GM18861 (cell line): Measurements from ENCODE around the gene SLC25A25.
A peak's percentile ranks its signal among the peaks of the same experiment; 100 is the strongest.
"Not testable (repeated sequence)": the region's sequence is repeated elsewhere in the genome, so short reads cannot be mapped to it uniquely, and the experiment has no call there.

Source experiments
- ATAC-seq: cut with Tn5 transposase; IDR thresholded peaks from one replicate; pipeline ENCODE4 v1.9.1; 2021; ENCODE audit not compliant: unreplicated experiment

SLC25A25 gene

DNA sequence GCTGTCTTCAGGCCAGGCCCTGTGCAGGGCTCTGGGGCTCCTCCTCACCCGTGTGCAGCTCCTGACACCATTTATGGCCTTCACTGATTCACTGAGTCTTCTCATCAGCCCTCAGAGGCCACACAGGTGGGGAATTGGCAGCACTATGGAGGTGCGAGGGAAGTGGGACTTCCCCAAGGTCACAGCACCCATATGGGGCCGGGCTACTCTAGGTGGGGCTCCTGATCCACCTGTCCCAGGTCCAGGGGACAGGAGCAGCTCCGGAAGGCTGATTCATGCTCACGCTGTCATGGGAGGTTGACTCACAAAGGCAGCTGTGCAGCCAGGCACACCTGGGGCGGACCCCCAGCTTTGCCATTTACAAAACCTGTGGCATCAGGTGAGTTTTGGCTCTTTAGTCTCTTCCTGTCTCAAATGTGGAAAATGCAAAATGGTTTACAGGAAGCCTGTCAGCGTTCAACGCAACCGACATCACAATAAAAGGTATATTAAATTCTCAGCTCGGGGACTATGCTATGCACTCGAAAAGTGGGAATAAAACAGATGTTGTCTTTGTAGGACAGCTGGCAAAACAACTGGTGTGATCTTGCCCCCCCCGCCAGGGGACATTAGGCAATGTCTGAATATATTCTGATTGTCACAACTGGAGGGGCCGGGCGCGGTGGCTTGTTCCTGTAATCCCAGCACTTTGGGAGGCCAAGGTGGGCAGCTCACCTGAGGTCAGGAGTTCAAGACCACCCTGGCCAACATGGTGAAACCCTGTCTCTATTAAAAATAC is 15.9 kb upstream of the SLC25A25 start:
- no peak for ATAC-seq

- ATAC-seq: no peak
Observed at GRCh38 chr9:128053560-128053959, 14.5 kb upstream of the SLC25A25 start.

- no peak for ATAC-seq
Observed at GRCh38 chr9:128054087-128054486, 13.9 kb upstream of the SLC25A25 start.

DNA sequence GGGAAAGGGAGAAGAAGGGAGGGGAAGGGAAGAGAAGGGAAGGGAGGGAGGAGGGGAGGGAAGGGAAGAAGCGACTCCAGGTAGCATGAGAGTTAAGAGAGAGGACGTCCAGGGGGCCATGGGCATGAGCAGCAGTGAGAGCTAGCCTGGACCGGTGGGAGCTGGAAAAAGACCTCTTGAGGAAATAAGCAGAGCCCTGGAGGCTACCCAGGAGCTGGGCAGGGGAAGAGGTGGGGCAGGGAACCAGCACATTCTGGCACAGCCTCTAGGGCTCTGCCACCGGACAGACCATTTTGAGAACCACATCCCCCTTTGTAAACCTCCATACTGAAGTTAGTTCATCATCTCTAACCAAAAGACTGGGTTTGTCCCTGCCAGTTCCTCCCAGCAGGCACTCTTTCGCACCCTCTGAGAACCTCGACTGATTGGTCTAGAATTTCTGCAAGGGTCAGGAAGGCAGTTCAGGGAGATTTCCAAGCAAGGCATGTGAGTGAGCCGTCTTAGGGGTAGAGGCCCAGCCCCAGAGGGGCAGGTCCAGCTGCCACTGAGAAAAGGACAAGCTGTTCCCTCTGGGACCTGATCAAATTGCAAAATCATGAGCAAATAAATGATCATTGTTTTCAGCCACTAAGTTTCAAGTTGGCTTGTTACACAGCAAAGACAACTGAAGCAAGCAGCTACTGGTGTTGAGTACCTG is 12.5 kb upstream of the SLC25A25 start:
- no peak for ATAC-seq

DNA sequence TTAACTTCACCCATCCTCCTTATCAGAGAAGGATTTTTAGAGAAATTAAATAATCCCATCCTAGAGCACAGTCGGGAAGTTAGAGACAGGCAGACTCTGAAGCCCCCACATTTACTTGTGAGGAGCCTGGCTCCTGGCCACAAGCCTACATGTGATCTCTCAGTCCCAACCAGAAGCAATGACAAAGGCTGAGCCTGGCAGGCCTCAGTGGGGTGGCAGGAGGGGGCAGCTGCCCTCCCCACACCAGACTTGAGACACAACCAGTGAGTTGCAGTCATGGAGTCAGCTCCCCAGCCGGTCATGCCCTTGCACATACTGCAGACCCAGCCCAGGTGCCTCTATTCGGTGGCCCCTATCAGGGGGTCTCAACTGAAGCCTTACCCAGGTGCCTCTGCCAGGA is 11.9 kb upstream of the SLC25A25 start:
- ATAC-seq: no peak

GRCh38 chr9:128056887-128057723 is 10.9 kb upstream of the SLC25A25 start:
- ATAC-seq: no peak

- no peak for ATAC-seq
Observed at GRCh38 chr9:128057724-128058409, 10.2 kb upstream of the SLC25A25 start.

DNA sequence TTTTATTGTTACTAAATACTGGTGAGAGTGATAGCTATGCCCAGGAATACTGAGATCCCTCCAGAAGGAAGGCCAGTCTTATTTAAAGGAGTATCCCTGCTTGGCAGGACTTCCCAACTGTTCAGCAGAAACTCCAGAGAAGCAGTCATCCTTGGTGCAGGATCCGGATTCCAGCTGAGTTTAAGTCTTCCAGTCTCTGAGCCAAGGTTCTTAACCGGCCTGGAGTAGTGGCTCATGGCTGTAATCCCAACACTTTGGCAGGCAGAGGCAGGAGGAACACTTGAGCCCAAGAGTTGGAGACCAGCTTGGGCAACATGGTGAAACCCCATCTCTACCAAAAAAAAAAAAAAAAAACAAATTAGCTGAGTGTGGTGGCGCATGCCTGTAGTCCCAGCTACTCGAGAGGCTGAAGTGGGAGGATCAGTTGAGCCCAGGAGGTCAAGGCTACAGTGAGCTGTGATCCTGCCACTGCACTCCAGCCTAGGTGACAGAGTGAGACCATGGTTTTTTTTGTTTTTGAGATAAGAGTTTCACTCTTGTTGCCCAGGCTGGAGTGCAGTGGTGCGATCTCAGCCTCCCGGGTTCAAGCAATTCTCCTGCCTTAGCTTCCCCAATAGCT is 8.6 kb upstream of the SLC25A25 start:
- no peak for ATAC-seq

DNA sequence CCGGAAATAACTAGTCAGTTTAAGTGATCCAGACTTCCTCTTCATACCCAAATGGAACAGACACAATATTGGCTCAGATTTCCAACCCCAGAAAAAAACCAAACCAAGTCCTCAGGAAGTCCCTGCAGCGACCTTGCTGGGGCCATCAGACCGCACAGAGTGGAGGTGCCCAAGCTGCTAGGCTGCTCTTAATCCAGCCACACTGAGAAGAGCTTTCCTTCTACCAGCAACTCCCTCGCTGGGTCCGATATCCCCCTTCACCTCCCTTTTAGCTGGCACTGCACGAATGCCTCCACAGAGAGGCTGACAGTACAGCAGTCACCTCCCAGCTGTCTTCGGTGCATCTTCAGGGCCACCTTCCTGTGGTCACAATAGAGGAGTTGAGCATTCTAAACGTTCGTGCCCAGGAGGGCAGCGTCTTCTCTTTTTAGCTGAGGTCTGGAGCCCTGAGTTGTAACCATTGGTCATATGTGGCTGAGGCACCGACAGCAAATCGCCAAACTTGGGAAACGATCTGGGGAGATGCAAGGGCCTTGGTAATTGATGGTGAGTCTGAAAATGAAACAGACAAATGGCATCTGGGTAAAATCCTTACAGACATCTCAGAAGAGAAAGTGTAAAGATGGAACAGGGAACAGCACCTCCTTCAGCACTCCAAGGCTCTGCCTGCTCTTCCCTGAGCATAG is 6.6 kb upstream of the SLC25A25 start:
- ATAC-seq: no peak

- ATAC-seq: no peak
Observed at GRCh38 chr9:128062279-128062678, 5.8 kb upstream of the SLC25A25 start.

GRCh38 chr9:128062846-128063831 is 4.9 kb upstream of the SLC25A25 start:
- ATAC-seq: no peak

DNA sequence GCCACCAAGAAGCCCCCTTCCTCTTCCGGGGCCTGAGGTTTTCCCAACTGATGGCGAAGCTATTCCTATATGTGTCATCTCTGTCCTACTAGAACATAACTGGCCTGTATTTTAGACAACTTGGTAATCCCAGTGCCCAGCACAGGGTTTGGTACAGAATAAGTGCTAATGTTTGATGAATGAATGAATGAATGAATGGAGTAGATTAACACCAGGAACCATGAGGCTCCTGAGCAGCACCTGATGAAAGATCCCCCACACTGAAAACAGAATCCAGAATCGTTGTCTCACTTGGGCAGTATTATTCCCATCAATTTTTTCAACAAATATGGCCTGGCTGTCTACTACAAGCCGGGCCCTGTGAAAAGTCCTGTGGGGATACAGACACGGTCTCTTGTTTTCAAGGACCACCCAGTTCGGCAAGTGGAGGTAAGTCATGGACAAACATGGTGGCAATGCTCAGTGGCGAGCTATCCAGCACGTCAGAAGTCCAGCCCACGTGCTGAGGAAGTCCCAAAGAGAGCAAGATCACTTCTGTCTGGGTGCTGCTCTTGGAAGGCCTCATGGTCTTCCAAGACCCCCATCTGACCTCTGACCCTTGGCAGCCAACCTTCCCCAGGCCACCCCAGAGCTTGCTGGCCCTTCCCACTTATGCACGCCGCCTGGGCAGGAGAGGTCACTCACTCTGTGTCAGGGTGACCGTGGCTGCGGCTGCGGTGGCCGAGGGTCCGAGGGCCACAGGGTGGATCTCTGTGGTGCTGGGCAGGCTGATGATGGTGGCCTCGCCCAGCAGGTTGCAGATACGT is 1.9 kb upstream of the SLC25A25 start:
- no peak for ATAC-seq

DNA sequence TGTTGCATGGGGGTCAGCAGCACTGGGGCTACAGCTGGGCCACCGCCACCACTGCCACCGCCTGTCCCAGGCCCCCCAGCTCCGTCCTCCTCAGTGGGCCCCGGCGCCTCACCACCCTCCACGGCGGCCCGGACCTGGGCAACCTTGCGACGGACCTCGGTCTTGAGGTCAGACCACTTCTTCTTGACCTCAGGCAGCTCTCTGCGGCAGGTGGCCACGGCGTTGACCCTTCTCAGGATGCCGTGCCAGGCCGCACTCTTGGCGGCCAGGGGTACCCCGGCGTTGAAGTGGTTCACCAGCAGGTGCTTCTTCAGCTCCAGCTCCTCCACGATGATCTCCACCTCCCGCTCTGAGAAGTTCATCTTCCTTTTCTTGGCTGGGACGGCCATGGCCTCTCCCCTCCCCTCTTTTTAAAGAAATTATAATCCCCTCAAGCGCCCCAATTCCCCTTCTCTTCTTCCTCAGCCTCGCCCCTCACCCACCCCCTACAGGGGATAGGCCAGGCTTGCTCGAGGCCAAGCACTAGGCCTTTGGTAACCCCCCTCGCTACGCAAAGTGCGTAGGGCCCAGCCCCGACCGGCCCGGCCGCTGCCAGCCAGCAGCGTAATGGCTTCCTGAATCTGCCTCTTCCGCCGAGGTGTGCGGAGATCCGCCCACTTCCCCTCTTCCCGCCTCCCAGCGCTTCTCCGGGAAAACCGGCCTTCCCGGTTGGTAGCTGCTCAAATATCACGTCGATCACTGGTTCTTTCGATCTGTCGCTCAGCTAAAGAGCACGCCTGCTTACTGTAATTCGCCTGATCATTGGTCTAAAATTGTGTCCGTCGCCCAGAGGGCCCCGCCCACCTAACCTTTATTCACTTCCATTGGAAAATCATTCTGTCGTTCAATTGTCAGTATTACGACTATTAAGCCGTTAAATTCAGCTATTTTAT is 1.1 kb upstream of the SLC25A25 start, which contains the start of gene NAIF1:
Gene NAIF1, minus strand, starts transcription at position 608 of the 932 bp plus-strand sequence. Its CDS starts 219 bp downstream, at position 389.
- peak; percentile 58 for ATAC-seq

DNA sequence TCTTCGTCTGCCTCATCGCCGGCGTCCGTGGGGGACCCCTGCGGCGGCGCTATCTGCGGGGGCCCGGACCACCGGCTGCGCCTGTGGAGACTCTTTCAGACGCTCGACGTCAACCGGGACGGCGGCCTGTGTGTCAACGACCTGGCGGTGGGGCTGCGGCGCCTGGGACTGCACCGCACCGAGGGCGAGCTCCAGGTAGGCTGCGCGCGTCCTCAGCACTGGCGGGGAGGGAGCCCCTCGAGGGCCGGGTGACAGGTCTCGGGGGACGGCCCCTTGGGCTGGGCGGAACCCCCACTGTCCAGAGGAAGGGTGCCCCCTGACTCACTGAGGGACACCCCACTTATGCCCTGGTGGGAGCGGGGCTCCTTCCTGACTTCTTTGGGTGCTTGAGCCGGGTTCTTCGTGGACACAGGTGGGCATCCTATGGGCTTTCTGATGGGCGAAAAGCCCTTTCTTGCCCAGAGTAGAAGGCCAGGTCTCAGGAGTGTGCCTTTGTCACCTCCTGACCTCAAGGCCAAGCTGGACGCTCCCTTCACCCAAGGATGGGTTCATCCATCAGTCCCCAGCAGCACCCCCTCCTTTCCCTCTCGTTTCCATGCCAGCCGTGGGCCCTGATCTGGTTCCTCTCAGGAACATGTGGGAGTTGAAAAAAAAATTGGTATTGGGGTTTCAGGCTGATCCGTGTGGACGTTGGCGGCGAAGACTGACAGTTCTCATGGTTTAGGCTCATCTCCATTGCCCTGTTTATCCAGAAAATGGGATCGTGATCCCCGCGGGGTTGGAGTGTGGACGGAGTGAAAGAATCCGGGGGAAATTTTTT is 564 bp downstream of the SLC25A25 start:
- ATAC-seq: no peak

DNA sequence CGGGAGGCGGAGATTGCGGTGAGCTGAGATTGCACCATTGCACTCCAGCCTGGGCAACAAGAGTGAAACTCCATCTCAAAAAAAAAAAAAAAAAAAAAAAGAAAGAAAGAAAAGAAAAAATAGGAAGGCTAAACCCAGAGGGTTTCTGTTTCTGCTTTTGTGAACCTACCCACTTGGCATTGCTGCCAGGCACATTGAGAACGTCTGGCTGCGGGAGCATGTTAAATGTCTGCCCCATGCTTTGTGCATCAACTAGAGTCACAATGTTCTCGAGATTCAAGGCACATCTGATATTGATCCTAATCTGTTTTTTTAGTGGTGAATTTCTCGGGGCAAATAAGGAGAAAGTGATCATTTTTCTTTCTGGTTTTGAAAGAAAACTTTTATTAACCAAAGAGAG is 2.8 kb downstream of the SLC25A25 start:
- ATAC-seq: no peak

DNA sequence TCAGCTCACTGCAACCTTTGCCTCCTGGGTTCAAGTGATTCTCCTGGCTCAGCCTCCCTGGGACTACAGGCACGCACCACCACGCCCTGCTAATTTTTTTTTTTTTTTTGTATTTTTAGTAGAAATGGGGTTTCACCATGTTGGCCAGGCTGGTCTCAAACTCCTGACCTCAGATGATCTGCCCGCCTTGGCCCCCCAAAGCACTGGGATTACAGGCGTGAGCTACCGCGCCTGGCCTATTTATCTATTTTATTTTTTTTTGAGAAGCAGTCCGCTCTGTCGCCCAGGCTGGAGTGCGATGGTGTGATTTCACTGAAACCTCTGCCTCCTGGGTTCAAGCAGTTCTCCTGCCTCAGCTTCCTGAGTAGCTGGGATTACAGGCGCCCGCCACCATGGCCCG is 3.4 kb downstream of the SLC25A25 start:
- ATAC-seq: not testable (repeated sequence)
